ENCODE results near the gene PSMD1.
"Not testable (repeated sequence)": the region's sequence is repeated elsewhere in the genome, so short reads cannot be mapped to it uniquely, and the experiment has no call there.

Gene PSMD1

DNA sequence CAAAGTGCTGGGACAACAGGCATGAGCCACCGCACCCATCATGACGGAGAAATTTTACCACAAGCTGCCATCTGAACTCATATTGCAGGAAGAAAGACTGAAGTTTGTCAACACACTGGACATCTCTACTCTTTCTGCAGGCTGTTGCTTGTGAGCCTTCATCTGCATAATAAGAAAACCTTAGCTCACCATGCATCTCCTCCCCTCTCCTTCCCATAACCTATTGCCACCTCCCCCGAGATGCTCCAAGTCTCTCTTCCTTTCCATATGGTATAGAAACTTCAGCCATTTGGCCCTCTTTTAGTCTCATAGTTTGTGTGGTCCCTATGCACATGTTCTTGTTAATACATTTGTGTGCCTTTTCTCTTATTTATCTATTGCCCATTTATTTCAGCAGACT, 38.5 kb upstream of the PSMD1 start:
- TF ChIP-seq, protein P1, sequence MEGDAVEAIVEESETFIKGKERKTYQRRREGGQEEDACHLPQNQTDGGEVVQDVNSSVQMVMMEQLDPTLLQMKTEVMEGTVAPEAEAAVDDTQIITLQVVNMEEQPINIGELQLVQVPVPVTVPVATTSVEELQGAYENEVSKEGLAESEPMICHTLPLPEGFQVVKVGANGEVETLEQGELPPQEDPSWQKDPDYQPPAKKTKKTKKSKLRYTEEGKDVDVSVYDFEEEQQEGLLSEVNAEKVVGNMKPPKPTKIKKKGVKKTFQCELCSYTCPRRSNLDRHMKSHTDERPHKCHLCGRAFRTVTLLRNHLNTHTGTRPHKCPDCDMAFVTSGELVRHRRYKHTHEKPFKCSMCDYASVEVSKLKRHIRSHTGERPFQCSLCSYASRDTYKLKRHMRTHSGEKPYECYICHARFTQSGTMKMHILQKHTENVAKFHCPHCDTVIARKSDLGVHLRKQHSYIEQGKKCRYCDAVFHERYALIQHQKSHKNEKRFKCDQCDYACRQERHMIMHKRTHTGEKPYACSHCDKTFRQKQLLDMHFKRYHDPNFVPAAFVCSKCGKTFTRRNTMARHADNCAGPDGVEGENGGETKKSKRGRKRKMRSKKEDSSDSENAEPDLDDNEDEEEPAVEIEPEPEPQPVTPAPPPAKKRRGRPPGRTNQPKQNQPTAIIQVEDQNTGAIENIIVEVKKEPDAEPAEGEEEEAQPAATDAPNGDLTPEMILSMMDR (IDR thresholded peaks at IDR 0.05; ENCODE audit: control insufficient read depth, insufficient read depth, low read depth, low read length, missing control alignments) = no peak
- H3K4me3 ChIP-seq (ENCODE audit: control insufficient read depth, low read depth, low read length) = no peak overlapping the region
- no peak for DNase-seq (ENCODE audit: low read depth)

DNA sequence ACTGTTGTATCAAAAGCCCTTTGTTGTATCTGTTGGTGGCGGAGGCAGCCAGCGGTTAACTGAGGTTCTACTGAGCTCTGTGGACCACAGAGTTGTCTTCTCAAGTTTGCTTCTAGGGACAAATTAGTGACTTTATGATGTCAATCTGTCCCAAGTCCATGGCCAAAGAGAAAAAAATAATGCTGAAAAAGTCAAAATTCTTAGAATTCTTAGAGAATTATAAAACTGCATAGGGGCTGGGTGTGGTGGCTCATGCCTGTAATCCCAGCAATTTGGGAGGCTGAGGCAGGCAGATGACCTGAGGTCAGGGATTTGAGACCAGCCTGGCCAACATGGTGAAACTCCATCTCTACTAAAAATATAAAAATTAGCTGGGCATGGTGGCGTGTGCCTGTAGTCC, 31.6 kb upstream of the PSMD1 start:
- DNase-seq (ENCODE audit: low read depth) = not testable (repeated sequence)

DNA sequence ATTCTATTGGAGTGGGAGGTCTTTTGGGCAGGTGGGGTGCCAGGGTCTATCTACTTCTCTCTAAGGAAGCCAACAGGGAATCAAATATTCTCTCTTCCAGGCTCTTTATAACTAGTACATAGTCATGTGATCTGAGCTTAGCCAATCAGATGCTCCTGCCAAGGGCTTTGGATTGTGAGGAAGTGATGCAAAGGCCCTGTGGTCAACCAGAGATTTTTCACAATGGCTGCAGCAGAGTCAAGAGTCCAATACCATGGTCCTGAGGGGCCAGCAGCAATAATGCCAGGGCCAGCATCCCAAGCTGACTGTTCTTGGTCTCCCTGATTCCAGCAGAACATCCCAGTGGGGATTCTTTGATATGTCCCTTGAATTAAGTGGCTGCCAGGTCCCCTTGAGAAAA, 27.8 kb upstream of the PSMD1 start:
- TF ChIP-seq, protein P1 (IDR thresholded peaks at IDR 0.05; ENCODE audit: control insufficient read depth, insufficient read depth, low read depth, low read length, missing control alignments) = no peak
- no peak overlapping the region for H3K4me3 ChIP-seq (ENCODE audit: control insufficient read depth, low read depth, low read length)
- no peak for DNase-seq (ENCODE audit: low read depth)

More for the DNA sequence above, 31.6 kb upstream of the PSMD1 start:
- not testable (repeated sequence) for H3K4me3 ChIP-seq (ENCODE audit: control insufficient read depth, low read depth, low read length)

DNA sequence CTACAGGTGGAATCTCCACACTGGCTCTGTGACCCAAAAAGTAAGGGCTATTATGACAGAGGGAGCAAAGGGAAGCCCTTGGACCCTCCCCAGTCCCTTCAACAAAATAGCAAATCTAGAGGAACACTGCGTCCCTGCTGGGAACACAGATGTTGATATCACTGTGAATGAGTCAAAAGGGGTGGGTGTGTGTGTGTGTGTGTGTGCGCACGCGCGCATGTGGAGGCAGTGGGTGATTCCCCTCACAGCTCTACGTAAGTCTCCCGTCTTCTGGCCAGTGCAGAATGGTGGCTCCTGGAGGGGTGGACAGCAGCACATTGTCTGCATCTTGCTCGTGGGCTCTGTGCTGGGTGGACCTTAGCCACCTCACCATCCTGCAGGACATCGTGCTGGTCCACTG, 27.1 kb upstream of the PSMD1 start:
- TF ChIP-seq, protein P1 (IDR thresholded peaks at IDR 0.05; ENCODE audit: control insufficient read depth, insufficient read depth, low read depth, low read length, missing control alignments) = no peak
- H3K4me3 ChIP-seq (ENCODE audit: control insufficient read depth, low read depth, low read length) = no peak overlapping the region
- no peak for DNase-seq (ENCODE audit: low read depth)

DNA sequence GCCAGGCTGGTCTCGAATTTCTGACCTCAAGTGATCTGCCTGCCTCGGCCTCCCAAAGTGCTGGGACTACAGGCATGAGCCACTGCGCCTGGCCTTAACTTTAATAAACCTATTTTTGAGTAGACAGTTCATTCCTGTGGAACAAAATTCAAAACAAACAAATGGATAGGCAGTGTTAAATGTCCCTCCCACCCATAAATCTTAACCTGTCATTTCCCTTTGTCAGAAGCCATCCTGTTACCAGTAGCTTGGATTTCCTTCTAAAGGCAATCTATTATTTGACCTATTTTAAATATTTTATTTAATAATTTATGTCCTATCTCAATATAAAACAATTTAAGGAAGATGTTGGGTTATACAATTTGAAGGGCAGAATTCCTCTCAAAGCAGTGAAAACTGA, 25.9 kb upstream of the PSMD1 start:
- TF ChIP-seq, protein P1 (IDR thresholded peaks at IDR 0.05; ENCODE audit: control insufficient read depth, insufficient read depth, low read depth, low read length, missing control alignments) = no peak
- DNase-seq (ENCODE audit: low read depth) = no peak
- H3K4me3 ChIP-seq (ENCODE audit: control insufficient read depth, low read depth, low read length) = no peak overlapping the region

DNA sequence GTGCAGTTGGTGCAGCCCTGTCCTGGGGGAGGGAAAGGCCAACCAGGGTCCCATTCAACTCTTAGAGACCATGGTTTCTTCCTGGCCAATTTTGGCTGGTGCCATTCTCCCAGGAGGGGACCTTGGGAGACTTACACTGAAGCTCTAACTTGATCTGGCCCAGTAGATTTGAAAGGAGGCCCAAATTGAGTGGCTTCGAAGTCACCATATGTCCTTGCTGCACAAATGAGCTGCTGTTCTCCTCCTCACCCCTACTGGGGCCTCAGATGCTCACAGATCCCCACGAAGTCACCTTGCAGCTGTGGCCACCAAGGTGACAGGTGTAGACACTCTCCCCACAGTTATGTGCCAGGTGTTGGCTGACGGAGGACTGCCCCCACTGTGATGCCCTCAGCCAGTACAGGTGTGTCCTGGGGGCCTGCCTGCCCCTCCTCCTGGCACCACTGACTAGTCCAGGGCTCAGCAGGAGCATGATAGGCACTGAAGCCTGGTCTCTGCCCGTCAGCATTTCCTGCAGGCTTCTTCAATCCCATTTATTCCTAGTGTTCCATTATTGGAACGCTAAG, 24.0 kb upstream of the PSMD1 start:
- TF ChIP-seq, protein P1 (IDR thresholded peaks at IDR 0.05; ENCODE audit: control insufficient read depth, insufficient read depth, low read depth, low read length, missing control alignments) = no peak
- no peak for DNase-seq (ENCODE audit: low read depth)
- H3K4me3 ChIP-seq (ENCODE audit: control insufficient read depth, low read depth, low read length) = no peak overlapping the region

DNA sequence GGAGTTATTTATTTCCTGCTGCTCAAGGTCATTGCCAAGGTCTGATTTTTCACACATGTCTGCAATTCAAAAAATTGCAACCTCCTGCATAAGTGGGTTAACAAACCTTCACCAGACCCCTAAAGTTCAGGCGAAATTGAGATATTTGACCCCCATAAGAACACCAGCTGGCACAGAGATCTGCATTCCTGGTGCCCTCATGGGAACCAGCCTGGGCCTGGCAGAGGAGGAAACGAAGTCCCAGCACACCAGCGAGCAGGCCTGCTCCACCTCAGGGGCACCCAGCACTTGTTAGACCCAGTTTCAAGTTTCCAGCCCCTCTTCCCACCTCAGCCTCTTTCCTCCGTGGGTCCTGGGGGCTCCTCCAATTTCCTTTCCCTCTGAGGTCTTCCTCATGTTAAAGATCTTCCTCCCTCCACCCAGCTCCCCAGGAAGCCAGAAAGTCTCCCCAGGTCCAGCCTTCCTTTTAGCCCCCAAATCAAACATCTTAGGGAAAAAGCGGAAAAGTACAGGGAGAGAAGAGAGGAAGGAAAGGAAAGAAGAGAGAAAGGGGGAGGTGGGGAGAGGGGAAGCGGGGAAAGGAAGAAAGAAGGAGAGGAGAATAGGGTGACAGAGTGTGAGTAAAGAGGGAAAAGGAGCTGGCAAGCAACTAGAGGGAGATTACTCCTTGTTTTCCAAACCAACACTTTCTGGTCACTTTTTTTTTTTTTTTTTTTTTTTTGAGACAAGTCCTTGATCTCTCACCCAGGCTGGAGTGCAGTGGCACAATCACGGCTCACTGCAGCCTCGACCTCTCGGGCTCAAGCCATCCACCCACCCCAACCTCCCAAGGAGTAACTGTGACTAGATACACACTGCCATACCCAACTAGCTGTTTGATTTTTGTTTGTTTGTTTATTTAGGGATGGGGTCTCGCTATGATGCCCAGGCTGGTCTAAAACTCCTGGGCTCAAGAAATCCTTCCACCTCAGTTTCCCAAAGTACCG, 23.2 kb upstream of the PSMD1 start:
- DNase-seq (ENCODE audit: low read depth) = no peak
- TF ChIP-seq, protein P1 (IDR thresholded peaks at IDR 0.05; ENCODE audit: control insufficient read depth, insufficient read depth, low read depth, low read length, missing control alignments) = no peak
- H3K4me3 ChIP-seq (ENCODE audit: control insufficient read depth, low read depth, low read length) = no peak overlapping the region

Data from AG09309 (cell line).